GM19023 (cell line): ENCODE data around the gene TMEM131L.
"Not testable (repeated sequence)": the region's sequence is repeated elsewhere in the genome, so short reads cannot be mapped to it uniquely, and the experiment has no call there.

Experiments used
- ATAC-seq: cut with Tn5 transposase; IDR thresholded peaks from one replicate; pipeline ENCODE4 v1.9.1; 2021; ENCODE audit warnings: mild to moderate bottlenecking, moderate library complexity; ENCODE audit not compliant: unreplicated experiment

The TMEM131L gene

DNA sequence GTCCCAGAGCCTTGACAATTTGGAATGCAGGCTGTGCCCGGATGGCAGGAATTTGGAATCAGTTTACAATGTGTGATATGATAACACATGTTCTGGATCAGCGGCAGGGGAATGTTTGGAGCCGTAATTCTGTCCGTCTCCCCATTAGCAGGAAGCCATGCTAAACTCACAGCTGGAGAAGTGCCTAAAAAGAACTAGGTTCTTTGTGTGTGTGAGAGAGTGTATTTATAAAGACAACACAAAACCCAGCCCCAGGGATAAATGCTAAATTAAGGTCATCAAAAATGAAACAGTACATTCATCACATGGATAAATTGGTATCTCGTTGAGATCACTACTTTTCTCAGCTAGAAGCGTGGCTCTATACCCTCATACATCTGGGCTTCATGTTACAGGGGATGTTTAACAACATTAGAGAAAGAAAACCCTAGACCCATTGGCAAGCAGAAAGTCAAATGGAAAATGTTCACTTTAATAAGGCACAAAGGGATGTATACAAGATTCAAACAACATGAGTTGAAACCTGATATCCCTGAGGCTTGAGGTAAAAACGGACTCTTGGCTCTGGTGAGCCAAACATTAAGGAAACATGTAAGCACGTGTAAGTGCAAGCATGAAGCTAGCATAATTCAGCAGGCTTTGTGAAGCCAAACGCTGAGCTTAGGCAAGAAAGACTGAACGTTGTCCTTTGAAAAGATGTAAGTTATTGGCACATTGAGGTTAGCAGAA is 18.0 kb upstream of the TMEM131L start:
- no peak for ATAC-seq

DNA sequence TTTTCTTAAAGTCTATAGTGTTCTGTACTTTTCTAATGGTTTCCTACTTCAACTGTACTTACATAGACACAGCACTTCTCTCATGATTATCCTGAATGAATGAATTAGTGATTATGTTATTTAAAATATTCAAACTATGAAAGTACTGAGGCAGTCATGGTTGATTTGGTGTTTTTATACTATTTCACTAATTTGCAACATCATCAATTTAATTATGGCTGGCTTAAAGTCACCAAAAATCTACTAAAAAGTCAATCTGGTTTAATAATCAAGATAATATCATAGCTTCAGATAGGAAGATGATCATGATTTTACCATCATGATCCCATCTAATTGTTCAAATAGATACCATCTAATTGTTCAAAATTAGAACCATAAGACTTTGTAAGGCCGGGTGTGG is 16.8 kb upstream of the TMEM131L start:
- no peak for ATAC-seq

DNA sequence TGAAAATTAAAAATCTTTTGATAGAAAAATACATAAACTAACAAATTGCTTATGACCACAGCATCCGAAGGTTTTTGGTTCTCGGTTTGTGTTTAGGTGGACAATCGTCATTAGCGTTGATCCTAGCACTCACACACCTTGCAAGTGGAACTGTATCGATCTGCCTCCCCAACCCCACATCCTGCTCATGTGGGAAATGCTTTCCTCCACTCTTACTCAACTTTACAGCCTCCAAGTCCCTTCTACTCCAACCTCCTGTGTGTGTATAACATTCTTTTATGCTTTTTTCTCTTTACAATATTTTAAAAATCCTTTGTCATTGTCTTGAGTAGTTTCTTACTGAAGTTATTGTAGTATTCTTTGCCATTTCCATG is 15.6 kb upstream of the TMEM131L start:
- no peak for ATAC-seq

DNA sequence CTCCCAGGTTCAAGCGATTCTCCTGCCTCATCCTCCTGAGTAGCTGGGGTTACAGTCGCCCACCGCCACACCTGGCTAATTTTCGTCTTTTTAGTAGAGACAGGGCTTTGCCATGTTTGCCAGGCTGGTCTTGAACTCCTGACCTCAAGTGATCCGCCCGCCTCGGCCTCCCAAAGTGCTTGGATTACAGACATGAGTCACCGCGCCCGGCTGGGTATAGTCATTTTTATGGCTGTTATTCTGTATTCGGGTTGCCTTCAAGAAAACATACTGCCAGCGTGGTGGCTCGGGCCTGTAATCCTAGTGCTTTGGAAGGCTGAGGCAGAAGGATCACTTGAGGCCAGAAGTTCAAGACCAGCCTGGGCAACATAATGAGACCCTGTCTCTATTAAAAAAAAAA is 15.0 kb upstream of the TMEM131L start:
- not testable (repeated sequence) for ATAC-seq

DNA sequence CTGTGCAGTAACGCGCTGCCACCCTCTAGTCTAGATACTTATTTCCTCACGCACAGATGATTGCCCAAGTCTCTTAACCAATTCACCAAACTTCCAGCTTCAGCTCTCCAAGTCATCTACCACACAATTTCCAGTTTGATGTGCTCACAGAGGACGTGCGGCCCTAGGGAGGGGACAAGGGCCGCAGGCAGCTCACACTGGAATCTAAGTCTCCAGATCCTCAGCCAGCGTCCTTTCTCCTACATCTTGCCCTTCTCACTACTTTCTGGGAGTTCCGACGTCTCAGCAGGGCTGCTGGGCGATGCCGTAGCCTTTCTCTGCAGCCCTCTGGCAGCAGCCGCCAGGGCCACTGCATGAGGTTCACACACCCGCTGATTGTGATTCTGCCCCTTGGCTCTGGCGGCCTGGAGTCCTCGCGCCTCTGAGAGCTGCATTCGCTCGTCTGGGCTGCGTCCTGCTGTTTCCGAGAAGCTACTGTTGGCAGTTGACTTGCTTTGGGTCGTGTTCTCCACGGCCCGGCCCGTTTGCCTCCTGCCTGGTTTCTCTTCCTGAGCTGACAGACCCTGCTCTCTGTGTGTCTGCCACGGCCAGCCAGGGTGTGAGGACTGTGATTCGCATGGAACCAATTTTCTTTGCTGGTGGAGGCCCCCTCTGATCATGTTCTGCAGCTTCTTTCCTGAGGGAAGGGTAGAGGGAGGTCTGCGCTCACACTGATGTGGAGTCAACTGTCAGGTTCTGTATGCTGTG is 14.1 kb upstream of the TMEM131L start:
- ATAC-seq: no peak

DNA sequence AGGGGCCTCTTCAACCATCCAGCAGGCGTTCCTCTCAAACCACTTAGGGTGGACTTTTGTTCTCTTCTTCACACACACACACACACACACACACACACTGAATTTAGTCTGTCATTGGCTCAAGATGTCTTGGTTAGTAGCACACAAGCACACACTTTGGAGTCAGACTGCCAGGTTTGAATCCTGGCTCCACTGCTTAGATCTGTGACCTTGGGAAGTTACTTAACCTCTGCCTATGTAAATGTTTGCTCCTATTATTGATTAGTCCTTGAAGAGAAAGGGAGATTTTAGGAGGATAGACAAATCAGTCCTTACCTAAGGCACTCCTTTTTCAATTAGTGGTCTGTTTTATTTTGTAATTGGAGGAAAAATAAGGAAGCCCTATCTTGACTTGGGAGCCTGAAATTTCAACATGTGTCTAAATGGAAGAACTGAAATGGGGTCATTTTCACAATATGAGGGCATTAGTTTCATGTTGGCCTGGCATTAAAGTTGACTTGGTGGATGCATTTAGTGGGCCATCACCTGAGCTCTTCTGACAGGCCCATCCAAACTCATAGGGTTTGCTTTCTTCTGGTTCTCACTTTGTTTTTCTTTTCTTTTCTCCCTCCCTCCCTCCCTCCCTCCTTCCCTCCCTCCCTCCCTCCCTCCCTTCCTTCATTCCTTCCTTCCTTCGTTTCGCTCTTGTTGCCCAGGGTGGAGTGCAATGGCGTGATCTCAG is 13.3 kb upstream of the TMEM131L start:
- ATAC-seq: no peak

DNA sequence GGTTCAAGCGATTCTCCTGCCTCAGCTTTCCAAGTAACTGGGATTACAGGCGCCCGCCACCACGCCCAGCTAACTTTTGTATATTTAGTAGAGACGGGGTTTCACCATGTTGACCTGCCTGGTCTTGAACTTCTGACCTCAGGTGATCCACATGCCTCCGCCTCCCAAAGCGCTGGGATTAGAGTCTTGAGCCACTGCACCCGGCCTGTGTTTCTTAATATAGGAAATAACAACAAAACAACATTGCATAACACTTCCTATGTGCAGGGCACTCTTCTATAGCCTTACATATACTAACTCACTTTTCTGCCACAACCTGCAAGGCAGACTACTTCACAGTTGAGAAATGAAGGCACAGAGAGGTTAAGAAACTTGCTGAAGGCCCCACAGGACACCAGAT is 12.8 kb upstream of the TMEM131L start:
- no peak for ATAC-seq

DNA sequence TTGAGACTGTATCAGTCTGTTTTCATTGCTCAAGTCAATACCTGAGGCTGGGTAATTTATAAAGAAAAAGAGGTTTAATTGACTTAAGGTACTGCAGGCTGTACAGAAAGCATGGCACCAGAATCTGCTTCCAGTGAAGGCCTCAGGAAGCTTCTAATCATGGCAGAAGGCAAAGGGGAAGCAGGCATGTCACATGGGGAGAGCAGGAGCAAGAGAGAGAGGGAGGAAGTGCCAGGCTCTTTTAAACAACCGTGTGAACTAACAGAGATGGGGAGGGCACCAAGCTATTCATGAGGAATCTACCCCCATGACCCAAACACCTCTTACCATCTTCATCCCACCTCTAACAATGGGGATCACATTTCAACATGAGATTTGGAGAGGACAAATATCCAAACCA is 7.2 kb upstream of the TMEM131L start:
- no peak for ATAC-seq

DNA sequence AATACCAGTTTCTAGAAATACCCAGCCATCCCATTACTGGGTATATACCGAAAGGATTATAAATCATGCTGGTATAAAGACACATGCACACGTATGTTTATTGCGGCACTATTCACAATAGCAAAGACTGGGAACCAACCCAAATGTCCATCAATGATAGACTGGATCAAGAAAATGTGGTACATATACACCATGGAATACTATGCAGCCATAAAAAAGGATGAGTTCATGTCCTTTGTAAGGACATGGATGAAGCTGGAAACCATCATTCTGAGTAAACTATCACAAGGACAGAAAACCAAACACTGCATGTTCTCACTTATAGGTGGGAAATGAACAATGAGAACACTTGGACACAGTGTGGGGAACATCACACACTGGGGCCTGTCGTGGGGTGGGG is 4.6 kb upstream of the TMEM131L start:
- ATAC-seq: not testable (repeated sequence)

DNA sequence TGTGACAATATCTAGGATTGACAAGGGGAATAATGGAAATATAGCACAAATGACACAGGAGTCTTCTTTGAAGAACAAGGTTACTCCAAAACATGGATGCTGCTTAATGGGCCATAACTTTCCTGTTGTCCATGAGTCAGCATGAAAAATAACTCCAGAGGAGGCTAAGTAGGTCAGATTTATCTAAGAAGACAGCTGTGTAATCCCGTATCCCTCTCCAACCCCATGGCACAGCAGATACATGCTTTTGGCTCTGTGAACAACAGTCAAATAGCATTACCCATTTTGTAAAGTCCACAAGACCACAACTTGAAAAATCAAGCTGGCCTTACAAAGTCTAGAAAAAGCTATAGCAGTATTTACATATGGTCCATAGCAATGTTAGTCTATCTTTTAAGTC is 2.1 kb upstream of the TMEM131L start:
- ATAC-seq: no peak

DNA sequence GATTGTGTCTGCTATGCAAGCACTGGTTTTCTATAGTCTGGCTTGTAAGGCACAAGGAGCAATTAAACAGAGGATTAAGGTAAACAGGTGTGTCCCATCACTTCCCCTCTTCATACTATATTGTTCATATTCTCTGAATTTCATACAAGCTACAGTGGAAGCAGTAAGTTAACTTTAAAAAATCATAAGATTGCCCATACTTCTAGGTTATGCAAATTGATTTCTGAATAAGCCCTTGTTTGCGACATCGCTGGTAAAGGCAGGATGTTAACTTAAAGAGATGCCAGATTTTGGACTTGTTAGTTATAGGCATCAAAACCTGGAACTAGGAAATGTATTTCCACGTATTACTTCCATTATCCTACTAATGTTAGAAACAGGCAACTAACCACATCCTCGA is 1.0 kb upstream of the TMEM131L start:
- ATAC-seq: no peak

DNA sequence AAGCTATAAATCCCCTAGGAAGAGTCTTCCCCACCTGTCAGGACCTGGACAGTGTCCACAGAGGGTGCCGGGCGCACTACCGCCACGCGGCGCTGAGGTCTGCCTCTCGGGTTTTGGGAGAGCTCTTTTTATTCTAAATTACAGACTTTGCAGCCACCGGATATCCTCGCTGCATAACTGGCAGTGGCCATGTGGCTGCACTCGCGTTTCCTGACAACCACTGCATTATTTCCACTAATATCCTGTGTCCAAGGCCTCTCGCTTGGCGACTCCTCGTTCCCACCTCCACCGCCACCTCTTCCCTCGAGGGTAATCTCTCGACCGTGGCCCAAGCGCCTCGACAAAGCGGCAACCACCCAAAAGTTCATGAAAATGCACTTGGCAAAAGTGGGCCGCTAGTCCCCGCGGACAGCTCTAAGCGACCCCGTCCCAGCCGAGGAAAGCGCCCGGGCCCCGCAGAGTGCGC is 512 bp upstream of the TMEM131L start:
- peak; percentile 7 for ATAC-seq

DNA sequence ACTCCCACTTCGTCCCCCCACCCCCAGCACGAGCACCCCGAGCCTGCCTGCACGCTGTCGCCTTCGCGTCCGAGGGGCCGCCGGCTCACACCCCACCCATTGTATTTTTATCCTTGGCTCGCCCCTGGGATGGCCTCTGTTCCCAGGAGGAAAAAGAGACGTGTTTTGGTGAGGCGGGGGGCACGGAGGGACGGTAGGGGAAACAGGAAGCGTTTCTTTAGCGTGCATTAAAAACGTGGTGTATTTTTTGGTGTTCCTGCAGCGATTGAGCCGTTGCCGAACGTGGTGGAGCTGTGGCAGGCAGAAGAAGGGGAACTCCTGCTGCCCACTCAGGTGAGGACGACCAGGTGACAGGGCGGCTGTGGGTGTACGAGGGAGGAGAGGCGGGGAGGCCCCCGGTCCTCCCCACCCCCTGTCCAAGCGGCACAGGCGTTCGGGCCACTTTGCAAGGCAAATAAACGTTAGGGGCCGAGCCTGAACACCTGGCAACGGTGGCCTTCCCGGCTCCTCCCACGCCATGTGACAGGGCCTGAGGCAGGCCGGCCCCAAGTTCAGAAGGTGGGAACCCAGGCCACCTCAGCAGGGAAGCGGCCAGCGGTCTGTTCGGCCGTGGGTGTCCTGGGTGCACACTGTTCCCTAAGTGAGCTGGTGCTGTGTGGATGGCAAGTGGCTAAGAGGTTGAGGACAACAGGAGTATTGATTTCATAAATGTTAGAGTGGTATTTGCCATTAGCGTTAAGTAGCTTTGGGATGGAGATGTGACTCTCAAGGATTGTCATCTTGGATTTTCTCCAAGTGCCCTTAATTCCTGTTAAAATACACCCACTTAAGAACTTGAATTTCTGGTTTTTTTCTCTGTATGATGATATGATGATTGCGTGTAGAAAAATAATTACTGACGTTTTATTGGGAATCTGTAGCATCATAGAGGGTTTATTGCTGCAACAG is 1.1 kb downstream of the TMEM131L start:
- peak; percentile 66 for ATAC-seq

DNA sequence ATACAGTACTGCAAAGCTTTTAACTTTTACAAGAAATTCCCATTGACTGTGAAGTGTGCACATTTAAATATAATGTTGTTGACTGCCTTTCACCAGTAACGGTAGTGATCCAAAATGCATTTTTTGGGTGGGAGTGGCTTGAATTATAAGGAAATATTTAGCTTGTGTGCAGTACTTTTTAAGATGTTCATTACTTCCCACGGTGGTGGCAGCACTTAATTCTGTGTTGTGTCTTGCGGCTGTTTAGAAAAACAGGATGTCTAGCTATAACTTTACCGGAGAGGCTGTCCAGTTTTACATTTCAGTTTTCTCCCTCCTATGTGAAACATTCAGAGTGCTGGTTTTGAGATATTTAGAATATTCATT is 1.7 kb downstream of the TMEM131L start:
- ATAC-seq: no peak

DNA sequence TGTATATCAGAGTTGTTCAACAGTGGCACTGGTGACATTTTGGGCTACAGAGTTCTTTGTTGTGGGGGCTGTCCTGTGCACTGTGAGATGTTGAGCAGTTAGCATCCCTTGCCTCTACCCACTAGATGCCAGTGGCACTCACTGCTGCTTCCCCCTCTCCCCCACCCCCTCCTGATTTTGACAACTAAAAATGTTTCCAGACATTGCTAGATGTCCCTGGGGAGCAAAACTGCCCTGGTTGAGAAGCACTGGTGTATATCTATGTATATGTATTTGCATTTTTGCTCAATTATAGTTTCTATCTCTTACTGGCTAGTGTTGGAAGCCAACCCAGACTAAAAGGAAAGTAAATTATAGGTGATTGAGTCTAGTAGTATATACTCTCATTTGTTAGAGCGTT is 2.4 kb downstream of the TMEM131L start:
- ATAC-seq: no peak

DNA sequence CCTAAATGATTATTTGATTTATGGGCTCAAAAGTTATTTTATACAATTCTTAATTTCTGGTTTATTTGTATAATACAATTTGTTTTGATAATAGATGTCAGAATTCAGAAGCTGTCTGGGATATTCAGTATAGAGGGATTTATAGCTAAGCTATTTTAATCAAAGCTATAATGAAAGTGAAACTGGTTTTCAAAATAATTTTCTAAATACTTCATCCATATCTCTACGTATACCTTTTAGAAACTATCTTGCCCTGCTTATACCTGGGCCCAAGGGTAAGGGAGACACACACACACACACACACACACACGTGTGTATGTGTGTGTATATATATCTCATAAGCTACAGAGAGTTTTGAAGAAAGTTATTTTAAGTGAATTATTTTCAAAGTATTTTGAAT is 2.9 kb downstream of the TMEM131L start:
- no peak for ATAC-seq

DNA sequence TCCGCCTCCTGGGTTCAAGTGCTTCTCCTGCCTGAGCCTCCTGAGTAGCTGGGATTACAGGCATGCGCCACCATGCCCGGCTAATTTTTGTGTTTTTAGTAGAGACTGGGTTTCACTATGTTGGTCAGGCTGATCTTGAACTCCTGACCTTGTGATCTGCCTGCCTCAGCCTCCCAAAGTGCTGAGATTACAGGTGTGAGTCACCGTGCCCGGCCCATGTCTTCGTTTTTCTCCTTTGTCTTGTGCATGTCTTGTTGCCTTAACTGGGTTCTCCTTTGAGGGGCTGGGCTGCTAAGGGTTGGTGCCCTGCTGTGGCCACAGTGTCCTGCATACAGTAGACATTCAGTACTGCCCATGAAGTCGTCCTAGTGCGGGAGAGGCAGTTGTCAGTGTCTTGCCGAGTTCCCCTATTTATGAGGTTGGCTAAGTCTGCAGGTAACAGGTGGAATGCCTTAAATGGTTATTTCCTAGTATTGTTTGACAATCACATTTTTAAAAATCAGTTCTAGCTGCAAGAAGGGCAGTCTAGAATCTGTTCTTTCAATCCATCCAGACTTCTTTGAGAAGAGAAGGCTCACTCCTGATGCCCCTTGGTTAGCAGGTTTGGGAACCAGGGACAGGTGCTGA is 5.0 kb downstream of the TMEM131L start:
- ATAC-seq: not testable (repeated sequence)

DNA sequence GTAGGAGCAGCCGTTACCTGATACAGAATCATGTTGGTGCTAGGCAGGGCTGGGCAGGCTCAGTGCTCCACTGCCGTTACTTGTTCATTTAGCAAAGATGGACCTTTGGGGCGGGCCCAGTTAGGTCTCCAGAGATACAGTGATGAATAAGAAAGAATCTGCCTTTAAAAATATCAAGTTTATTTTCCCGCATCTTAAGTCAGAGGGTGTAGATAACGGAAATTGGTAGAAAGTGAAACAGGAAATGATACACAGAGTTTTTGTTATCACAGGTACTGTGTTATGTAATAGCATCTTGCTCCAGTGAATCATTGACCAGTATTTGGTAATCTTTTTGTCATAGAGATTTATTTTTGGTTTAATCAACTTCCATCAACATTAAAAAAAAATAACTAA is 5.5 kb downstream of the TMEM131L start:
- ATAC-seq: no peak

DNA sequence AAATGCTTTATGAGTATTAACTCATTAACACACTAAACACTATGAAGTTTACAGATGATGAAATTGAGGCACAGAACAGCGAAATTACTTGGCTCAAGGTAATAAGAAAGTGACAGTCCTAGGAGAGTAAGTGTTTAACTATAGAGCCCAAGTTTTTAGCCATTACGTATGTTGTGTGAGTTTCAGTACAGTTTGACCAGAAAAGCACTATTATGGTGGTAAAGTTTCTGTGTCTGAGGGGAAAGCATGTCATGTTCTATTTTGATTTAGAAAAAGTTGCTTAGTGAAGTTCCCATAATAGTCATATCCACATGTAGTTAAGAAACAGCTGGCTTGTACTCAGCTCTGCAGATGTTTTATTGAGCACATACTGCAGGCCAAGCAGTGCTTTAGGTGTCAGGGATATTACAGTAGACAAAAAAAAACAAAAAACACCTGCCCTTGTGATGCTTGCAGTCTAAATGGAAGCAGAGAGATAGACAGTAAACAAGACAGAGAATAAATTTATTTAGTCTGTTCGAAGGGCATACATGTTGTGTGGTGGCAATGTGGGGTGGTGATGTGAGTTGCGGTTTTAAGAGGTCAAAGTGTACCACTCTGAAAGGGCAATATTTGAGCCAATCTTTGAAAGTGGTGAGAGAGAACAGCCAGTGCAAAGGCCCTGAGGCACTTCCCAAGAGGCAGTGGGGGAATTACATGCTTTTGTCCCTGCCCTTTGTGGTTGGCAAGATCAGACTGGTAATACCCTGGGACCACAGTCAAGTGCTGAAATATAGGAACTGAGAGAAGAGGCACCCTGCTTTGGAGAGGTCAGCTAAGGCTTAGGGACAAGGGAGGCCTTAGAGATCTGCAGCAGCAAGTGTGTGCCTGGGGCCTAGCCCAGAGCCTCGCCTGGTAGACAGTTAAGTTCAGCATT is 6.2 kb downstream of the TMEM131L start:
- ATAC-seq: peak; percentile 41
